ENCODE measurements around the gene PTPRG. TPM values are rescaled to one million over a fixed set of nuclear protein-coding genes. Genes with fewer than 3 reads are reported as not detected.

Gene PTPRG
- total RNA-seq, 2 donors from 2014 or later = 76.5 to 108 TPM

GRCh38 chr3:62027241-62027640 lies 465.9 kb downstream of the PTPRG start:
- no peak for DNase-seq
- H3K9me3 Mint-ChIP-seq = no peaks in the 10 kb centered on the region
- Histone ChIP-seq H3K9ac (ENCODE audit: extremely low read depth, low read length, poor library complexity, severe bottlenecking) (no peak overlapping the region), H3K4me1 (ENCODE audit: control insufficient read depth, insufficient read depth, low read length) (peaks cover 8% of the 10 kb centered on the region), H3K27me3 (ENCODE audit: control insufficient read depth, insufficient read depth, low read length, poor library complexity, severe bottlenecking) (no peaks in the 10 kb centered on the region), H3K36me3 (ENCODE audit: control insufficient read depth, insufficient read depth, low read length) (no peaks in the 10 kb centered on the region), H3K9me3 (ENCODE audit: control insufficient read depth, low read length) (no peaks in the 10 kb centered on the region), H3K4me3 (ENCODE audit: low read length) (no peak overlapping the region), H3K27ac (ENCODE audit: low read depth, low read length) (no peak overlapping the region)
- no peaks in the 10 kb centered on the region for H3K27me3 Mint-ChIP-seq (ENCODE audit: insufficient read depth)
- no peak overlapping the region for H3K4me3 Mint-ChIP-seq
- 83 to 89% methylated on average over 4 of the region's 4 CpGs for WGBS, 2 experiments (ENCODE audit: insufficient coverage in 1 of 2, insufficient read length in 1 of 2)
- TF ChIP-seq CTCF (conservative IDR thresholded peaks at IDR 0.05) = no peak
- H3K36me3 Mint-ChIP-seq (ENCODE audit: low read depth) = no peaks in the 10 kb centered on the region
- no peak overlapping the region for H3K27ac Mint-ChIP-seq
- peaks cover 21% of the 10 kb centered on the region for H3K4me1 Mint-ChIP-seq

GRCh38 chr3:62027796-62028195 lies 466.4 kb downstream of the PTPRG start:
- Mint-ChIP-seq H3K4me1 (peaks cover 24% of the 10 kb centered on the region), H3K4me3 (no peak overlapping the region), H3K36me3 (ENCODE audit: low read depth) (no peaks in the 10 kb centered on the region), H3K9me3 (no peaks in the 10 kb centered on the region), H3K27me3 (ENCODE audit: insufficient read depth) (no peaks in the 10 kb centered on the region), H3K27ac (no peak overlapping the region)
- DNase-seq = no peak
- no peaks in the 10 kb centered on the region for H3K9me3 ChIP-seq (ENCODE audit: control insufficient read depth, low read length)
- no peak for TF ChIP-seq CTCF (conservative IDR thresholded peaks at IDR 0.05)
- H3K4me1 ChIP-seq (ENCODE audit: control insufficient read depth, insufficient read depth, low read length) = peaks cover 8% of the 10 kb centered on the region
- no peaks in the 10 kb centered on the region for H3K27me3 ChIP-seq (ENCODE audit: control insufficient read depth, insufficient read depth, low read length, poor library complexity, severe bottlenecking)
- H3K27ac ChIP-seq (ENCODE audit: low read depth, low read length) = no peak overlapping the region
- no peaks in the 10 kb centered on the region for H3K36me3 ChIP-seq (ENCODE audit: control insufficient read depth, insufficient read depth, low read length)
- H3K4me3 ChIP-seq (ENCODE audit: low read length) = no peak overlapping the region
- H3K9ac ChIP-seq (ENCODE audit: extremely low read depth, low read length, poor library complexity, severe bottlenecking) = no peak overlapping the region
- WGBS, 2 experiments (ENCODE audit: insufficient coverage in 1 of 2, insufficient read length in 1 of 2) = 94 to 100% methylated on average over 2 to 5 of the region's 5 CpGs

GRCh38 chr3:62028236-62028635 lies 466.9 kb downstream of the PTPRG start:
- H3K9me3 ChIP-seq (ENCODE audit: control insufficient read depth, low read length) = no peaks in the 10 kb centered on the region
- Mint-ChIP-seq H3K4me3 (no peak overlapping the region), H3K36me3 (ENCODE audit: low read depth) (no peaks in the 10 kb centered on the region), H3K9me3 (no peaks in the 10 kb centered on the region), H3K27me3 (ENCODE audit: insufficient read depth) (no peaks in the 10 kb centered on the region), H3K27ac (no peak overlapping the region), H3K4me1 (peaks cover 23% of the 10 kb centered on the region)
- no peak for TF ChIP-seq CTCF (conservative IDR thresholded peaks at IDR 0.05)
- H3K9ac ChIP-seq (ENCODE audit: extremely low read depth, low read length, poor library complexity, severe bottlenecking) = no peak overlapping the region
- no peak overlapping the region for H3K4me3 ChIP-seq (ENCODE audit: low read length)
- DNase-seq = no peak
- H3K4me1 ChIP-seq (ENCODE audit: control insufficient read depth, insufficient read depth, low read length) = peaks cover 8% of the 10 kb centered on the region
- WGBS, 2 experiments (ENCODE audit: insufficient coverage in 1 of 2, insufficient read length in 1 of 2) = 91 to 100% methylated on average over 2 to 5 of the region's 5 CpGs
- no peak overlapping the region for H3K27ac ChIP-seq (ENCODE audit: low read depth, low read length)
- no peaks in the 10 kb centered on the region for H3K27me3 ChIP-seq (ENCODE audit: control insufficient read depth, insufficient read depth, low read length, poor library complexity, severe bottlenecking)
- H3K36me3 ChIP-seq (ENCODE audit: control insufficient read depth, insufficient read depth, low read length) = no peaks in the 10 kb centered on the region
